NCI-H510A treated with DMSO at 0.1 percent for 48 hours (cell line): ENCODE measurements around the gene RMI2.

ENCODE experiments used
- DNase-seq: peaks from one replicate; lab custom pipeline; 2025; lab: John Stamatoyannopoulos, UW

Gene RMI2

DNA sequence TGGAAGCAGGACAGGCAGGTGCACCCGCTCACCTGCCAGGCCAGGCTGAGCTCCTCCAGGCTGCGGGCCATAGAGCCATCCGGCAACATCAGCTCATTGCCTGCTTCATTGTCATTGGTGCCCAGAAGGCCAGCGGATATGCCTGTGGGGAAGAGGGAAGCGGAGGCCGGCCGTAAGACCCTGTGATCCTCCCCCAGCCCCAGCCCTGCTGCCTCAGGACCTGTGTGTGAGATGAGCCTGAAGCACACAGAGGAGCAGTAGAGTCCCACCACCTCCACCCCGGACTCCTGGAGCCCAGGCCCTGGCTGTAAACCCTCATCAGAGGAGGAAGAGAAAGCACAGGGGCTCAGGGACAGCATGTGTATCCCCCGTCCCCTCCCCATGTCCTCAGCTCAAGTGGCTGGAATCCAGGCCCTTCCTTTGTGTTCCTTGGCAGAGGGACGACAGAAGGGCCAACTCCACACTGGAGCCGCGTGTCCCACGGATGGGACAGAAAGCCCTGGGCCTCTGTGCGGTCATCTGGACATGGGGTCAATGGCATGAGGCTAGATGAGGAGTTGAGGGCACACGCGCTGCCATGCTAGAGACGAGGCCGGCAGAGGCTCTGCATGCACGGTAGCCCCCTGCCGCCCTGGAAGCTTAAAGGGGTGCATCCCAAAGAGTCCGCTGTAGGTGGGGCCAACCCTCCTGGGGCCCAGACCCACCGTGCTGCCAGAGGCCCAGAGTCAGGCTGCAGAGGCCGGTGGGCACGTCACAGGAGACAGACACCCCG lies 39.1 kb downstream of the RMI2 start:
- DNase-seq = peak; percentile 62

DNA sequence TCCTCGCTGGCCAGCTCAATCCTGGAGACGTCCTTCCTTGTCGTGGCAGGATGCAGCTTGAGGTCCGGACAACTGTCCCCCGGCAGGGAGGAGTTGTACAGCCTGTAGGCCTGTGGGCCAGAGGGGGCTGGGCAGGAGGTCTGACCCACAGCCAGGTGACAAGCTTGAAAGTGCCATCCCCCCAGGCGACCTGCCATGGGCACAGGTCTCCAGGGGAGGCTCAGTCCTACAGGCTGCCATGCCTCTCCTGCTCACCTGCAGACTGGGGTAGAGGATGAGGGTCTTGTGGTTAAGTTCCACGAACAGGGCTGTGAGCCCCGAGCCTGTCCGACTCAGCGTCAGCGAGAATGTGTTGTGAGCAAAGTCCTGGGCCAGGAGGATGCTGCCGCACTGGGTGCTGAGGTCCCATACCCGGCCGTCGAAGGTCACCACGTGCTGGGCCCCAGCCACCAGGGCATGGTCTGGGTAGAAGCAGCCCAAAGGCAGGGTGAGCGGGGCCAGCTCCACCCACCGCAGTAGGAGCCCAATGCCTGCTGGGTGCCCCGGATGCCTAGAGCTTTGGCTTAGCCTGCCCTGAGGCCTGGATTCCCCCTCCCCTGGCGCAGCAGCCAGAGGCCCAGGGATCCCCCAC lies 39.8 kb downstream of the RMI2 start:
- DNase-seq = no peak

DNA sequence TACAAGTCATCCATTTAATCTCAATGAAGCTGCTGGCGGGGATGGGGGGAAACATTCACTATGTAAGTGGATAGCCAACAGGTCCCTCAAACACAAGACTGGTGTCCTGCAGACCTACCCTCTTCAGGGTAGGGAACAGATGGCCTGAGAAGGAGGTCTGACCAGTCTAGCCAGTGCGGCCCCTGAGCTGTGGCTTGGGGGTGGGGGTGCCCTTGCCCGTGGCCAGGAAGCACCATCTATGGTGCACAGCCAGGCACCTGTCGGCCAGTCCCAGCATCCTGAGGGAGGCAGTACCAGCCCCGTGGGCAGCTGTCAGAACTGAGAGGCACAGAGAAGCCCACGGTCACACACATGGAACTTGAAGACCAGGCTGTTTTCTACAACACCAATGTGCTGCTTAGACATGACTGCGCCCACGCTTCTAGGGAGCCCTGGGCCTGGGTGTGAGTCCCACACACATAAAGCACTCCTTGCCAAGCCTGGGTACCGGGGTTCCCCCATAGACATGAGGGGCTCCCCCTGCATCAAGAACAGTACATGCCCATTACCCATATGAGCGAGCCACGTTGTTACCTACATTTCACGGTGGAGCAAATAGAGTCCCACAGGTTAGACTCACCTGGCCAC lies 40.9 kb downstream of the RMI2 start:
- DNase-seq = no peak

DNA sequence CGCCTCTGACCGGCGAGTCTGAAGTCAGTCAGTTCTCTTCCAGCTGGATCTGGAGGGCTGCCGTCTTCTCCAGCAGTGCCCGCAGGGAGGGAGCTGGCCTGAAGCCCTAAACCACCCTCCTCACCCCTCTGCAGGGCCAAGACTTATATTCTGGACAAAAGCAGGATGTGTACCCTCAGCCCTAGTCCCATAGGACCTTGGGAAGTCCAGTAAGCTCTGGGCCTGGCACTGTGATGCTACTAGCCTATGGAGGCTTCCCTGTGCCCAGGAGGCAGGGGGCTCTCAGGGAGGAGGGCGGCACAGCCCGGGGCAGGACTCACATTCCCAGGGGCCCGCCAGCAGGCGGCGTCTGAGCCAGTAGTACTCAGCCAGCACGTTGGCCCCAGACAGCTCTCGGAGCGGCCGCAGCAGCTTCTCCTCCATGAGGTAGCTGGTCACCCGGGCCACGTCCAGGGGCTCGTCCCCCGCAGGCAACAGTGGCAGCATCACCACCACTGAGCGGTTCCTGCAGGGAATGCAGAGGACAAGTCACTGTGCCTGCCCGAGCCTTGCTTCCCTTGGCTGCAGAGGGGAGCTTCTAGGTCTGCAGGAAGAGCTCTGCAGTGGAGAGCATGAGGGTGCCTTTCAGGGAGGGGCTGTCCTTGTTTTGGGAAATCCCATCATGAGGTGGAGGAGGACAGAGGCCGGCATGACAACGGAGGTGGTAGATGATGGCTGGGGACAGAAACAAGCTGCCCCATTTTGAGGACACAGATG lies 41.7 kb downstream of the RMI2 start:
- no peak for DNase-seq

DNA sequence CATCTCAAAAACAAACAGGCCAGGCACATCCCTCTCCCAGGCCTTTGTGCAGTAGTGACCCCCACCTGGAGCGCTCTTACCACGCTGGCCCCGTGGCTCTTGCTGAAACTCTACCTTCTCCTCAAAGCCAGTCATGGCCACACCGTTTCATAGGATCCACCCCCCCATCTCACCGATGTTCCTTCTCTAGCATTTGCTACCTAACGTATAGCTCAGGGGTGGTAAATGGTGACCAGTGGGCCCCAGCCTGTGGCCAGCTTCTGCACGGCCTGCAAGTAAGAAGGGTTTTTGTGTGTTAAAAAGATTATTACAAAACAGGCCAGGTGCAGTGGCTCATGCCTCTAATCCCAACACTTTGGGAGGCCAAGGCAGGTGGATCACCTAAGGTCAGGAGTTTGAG lies 43.8 kb downstream of the RMI2 start:
- DNase-seq = no peak

DNA sequence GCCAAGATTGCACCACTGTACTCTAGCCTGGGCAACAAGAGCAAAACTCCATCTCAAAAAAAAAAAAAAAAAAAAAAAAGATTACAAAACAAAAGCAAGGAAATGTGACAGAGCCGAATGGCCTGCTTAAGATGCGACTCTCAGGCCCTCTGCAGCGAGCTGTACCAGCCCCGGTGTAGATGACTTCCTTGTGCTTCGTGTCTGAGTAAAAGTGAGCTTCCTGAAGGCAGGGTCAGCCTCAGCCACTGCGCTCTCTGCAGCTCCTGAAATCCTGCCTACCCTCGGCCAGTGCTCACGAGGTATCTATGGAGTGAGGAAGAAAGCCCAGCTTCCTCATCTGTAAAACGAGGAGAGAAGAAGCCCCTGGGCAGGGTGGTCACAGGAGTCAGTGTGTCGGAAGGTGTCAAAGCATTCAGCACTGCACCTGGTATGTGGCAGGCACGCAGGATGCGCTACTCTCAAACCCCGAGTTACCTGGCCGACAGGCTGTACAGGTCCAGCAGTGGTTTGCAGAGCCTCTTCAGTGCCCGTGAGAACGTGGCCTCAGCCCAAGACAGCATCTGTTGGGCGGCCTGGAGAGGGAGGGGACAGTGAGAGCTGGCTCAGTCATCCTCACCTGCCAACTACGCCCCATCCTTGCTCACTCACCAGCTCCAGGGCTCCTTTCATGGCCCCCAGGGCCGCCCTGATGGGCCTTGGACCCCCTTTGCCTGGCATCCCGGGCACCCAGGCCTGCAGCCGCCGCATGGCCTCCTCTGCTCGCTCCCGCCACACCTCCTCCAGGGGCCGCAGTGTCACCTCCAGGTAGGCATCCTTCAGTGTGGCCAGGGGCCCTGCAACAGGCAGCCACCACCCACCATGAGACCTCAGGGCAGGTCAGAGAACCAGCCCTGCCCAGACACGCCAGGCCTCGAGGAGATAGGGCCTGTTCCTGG lies 44.6 kb downstream of the RMI2 start:
- DNase-seq = peak; percentile 30

DNA sequence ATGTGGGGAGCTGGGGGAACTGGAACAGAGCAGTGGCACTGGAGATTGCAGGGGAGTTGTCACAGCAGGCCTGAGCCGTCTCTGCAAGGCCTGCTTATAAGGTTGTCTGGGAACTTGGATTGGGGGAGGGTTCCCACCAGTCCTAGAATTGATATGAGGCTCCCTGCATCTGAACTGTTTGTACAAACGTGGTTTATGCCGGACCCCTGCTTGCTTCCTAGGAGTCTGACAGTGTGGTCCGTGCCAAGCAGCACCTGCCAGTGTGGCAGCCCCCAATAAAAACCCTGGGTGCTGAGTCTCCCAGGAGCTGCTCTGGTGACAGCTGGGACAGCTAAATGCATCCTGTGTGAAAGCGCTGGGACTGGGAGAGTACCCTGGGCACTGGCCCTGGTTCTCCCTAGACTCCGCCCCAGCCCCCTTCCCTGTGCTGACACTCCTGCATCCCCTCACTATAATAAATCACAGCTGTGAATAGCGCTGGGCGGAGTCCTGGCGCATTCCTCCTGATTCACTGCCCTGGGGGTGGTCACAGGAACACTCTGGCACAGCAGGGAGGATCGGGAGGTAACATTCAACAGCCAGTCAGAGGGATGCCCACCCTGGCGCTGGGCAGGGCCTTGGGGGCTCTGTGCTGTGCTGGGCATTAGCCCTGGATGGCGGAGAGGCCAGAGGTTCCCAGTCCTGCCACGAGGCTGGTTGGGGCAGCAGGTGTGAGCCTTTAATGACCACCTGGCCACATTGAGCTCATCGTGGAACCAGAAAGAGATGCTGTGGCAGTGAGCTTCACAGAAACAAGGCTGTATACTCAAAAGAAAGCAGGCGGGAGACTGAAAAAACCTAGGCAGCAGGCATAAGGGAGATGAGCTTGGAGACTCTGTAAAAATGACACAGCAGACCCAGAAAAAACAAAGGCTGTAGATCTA lies 45.6 kb downstream of the RMI2 start:
- no peak for DNase-seq

DNA sequence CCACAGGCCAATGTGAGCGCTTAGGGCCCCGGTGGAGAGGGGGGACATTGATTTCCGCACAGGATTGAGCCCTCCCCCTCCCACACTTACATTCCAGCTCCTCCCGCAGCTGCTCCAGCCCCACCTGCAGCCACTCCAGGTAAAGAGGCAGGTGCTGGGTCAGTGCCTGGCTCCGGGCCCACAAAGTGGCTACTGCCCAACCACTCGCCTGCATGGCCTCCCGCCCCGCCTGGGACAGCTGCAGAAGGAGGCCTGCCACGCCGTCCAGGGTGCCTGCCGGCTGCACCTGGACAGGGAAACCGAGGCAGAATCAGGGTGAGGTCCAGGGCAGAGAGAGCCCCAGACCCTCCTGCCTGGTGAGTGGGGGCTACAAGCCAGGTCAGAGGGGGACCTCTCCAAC lies 46.3 kb downstream of the RMI2 start:
- peak; percentile 76 for DNase-seq

DNA sequence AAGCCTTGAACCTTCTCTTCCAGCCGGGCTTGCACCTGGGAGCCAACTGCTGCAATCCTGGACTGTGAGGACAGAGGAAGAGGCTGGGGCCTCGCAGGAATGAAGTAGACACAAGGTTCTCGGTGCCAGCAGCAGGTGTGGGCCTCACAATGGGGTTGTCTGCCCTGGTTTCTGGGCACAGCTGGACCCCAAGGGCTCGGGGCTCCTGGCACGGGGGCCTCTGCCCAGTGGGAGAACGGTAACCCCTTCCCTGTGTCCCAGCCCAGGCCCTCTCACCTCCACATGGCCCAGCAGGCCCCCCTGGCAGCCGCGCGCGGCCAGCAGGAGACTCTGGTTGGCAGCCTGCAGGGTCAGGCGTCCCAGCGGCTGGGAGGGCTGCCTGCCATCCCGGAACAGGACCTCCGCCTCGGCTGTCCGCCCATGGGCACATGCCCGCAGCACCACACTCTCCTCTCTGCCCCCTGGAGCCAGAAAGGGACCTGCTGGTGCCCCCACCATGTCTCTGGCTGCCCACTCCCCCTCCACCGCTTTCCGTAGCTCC lies 46.9 kb downstream of the RMI2 start:
- DNase-seq = no peak

DNA sequence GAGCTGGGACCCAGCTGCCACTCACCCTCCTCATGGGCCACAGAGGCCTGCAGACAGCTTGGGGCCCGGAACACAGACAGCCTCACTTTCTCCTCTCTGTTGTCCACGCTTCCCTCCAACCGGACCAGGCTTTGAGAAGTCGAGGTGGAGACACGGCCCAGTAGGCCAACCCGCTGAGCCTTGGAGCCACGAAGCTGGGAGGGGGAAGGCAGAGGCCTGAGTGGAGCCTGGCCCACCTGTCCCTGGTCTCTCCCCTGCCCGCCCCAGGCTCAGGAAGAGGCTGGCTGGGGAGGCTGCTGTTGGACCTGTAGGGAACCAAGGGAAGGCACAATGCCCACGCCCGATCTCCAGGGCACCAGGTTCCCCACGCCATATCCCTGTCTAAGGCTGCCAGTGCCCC lies 48.1 kb downstream of the RMI2 start:
- DNase-seq = no peak

DNA sequence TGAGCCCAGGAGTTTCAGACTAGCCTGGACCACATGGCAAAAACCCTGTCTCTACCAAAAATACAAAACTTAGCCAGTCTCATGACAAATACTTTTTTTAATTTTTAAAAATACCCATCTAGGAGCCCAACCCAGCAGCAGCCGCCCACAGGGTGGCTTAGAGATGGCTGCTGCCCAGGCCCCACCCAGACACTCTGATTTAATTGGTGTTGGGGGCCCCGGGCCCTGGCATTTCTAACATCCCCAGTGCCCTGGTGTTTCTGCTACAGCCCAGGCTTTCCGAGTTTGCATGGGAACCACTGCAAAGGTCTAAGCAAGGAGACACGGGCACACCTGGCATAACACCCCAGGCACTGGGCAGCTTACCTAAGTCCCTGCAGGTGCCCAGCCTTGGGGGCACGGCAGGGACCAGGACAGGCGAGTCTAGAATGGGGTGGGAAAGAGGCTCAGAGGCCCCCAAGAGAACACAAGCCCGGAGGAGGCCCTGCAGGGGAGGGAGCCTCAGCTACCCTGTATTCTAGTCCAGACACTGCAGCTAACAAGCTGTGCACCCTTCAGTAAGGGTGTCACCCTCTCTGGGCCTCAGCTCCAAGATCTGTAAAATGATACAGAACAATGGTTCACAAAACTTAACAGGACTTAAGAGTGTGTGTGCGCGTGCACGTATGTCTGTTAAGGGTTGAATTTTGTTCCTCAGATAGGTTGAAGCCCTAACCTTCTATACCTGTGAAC lies 48.8 kb downstream of the RMI2 start:
- no peak for DNase-seq

DNA sequence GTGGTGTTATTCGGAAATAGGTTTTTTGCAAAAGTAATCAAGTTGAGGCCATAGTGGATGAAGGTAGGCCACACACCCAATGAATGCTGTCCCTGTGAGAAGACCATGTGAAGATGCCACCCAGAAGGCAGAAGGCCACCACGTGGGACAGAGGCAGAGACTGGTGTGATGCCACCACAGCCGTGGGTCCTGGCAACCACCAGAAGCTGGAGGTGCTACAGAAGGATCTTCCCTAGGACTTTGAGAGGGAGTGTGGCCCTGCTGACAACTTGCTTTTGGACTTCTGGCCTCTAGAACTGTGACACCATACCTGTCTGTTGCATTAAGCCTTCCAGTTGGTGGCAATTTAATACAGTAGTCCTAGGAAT lies 49.3 kb downstream of the RMI2 start:
- no peak for DNase-seq

DNA sequence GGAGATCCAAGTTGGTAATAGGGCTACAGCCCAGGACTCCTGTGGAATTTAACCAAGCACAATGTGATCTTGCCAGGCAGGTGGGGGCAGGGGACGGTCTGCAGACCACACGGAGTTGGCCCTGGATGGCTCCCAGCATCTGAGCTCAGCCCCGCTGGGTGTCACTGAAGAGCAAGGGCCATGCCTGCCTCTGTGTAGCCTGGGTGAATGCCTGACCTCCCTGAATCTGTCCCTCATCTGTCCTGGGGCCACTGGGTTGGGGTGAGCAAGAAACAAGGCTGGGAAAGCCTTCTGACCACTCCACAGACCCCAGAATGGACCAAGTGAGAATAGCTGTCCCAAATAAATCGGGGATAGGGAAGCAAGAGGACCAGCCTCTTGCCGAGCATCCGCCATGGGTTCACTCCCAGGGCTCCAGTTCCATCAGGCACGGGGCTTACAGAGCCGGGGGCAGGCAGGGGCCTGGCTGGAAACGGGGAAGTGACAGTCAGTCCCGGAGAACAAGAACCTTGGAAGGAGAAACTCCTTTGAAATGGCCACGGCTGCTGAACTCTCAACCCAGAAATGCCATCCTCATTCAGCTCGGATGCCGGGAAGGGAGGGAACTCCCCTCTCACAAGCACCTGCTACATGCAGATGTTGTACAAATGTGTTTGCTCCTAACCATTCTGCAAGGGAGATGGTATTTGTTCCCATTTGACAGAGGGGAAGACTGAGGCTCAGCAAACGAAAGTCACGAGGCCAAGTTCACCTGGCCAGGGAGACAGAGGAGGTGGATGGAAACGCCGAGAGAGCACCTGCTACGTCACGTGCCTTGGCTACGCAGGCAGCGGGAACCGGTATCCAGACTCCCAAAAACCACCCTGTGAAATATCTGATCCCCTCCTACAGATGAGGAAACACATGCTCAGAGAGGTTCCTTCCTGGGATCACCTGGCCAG lies 50.0 kb downstream of the RMI2 start:
- DNase-seq = no peak

DNA sequence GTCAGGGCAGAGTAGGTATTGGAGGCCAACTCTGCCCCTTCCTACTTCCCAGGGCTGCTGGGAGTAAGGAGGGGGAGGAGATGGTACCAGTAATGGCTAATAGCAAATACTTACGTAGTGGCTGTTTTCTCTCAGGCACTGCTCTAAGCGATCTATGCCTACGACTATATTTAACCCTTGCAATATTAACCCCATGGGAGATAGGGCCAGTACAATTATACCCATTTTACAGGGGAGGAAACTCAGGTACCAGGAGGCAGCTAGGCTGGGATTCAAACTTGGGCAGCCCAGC lies 50.6 kb downstream of the RMI2 start:
- DNase-seq = no peak

DNA sequence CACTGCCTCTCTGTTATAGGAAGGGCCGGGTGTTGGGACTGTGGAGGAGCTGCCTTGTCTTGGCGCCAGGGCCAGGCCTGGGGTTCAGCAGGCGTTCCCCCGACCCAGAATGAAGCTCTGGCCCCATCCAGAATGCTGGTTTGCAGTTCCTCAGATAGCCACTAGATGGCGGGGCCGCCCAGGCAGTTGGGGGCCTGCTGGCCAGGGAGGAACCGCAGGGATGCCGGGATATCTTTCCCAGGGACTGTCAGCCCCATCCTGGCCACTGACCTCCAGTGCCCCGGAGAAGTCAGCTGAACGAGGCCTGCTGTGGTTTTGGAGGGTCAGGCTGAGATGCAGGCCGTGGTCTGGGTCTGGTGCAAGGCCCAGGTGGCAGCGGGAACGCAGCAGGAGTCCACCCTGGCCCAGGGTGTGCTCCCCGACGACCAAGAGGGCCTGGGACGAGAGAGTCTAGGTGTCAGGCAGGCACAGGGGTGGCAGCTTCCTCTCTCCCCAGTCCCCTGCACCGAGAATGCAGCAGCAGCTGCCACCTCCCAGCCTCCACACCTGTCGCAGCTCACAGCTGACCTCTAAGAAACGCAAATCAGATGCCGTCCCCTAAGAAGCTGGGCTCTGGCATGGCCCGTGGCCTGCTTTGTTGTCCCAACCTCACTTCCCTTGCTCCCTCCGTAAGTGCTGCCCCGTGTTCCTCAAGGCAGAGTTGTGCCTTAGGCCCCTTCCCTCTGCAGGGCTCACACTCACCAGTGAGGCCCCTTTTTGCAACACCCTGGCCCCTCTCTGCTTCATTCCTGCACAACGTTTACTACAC lies 51.2 kb downstream of the RMI2 start:
- peak; percentile 54 for DNase-seq

DNA sequence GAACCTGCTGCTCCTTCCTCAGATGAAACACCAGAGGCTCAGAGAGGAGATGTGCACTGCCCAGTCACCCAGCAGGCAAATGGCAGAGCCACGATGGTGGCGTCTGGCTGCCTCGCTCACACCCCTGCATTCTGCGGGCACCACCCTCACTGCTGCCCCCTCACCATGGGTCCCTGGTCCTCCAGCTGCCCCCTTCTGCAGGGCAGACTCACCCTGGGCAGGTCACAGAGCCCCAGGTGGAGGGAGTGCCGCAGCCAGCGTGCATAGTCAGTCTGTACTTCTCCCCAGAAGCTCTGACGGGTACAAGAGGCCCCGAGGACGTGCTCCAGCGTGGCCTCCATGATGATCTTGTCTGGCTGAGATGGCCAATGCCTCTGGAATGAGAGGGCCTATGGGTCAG lies 52.9 kb downstream of the RMI2 start:
- no peak for DNase-seq

DNA sequence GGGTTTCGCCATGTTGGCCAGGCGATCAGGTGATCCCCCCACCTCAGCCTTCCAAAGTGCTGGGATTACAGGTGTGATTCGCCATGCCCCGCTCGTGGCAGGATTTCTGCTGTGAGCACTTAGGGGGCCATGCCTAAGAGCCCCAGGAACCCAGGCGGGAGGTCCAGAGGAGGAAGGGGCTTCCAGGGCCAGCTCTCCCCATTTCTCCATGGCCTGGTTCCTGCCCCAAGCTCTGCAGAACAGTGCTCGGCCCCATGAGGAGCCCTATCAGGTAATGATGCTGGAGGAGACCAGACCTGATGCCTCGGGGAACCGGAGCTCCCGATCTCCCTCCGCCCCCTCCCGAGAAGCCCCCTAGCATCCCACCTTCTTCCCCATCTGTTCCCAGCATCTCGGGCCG lies 53.6 kb downstream of the RMI2 start:
- no peak for DNase-seq
